Astrocyte (in vitro differentiated cells and primary cell): ENCODE data around the gene BABAM1.

Source experiments
- EZH2 ChIP-seq: IDR thresholded peaks from 2 replicates; pipeline ENCODE4 v1.6.1; 2012; ENCODE audit warnings: mild to moderate bottlenecking, low read length, inconsistent platforms; ENCODE audit not compliant: insufficient read depth
- TF ChIP-seq, protein P1 (sequence below): IDR thresholded peaks from 2 replicates; pipeline ENCODE4 v1.5.1; 2011; ENCODE audit warnings: low read depth, mild to moderate bottlenecking, inconsistent platforms, low read length, moderate library complexity; ENCODE audit not compliant: insufficient read depth

DNA sequence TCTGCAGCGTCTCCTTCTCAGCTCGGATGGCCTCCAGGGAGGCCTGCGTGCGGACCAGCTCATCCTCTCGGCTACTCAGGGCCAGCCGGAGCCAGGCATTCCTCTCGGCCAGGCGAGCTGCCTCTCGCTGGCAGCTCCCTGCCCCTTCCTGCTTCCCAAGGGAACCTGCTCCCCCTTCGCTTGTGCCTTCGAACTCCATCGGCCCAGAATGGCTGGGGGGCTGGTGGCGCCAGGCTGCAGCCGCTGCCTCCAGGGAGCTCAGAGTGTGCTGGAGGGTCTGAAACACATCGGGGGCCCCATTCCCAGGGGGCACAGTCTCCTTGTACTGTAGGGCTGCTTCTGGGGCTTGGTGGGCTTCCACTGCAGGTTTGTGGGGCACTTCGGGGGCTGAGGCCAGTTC lies 4.7 kb upstream of the BABAM1 start:
- TF ChIP-seq, protein P1, sequence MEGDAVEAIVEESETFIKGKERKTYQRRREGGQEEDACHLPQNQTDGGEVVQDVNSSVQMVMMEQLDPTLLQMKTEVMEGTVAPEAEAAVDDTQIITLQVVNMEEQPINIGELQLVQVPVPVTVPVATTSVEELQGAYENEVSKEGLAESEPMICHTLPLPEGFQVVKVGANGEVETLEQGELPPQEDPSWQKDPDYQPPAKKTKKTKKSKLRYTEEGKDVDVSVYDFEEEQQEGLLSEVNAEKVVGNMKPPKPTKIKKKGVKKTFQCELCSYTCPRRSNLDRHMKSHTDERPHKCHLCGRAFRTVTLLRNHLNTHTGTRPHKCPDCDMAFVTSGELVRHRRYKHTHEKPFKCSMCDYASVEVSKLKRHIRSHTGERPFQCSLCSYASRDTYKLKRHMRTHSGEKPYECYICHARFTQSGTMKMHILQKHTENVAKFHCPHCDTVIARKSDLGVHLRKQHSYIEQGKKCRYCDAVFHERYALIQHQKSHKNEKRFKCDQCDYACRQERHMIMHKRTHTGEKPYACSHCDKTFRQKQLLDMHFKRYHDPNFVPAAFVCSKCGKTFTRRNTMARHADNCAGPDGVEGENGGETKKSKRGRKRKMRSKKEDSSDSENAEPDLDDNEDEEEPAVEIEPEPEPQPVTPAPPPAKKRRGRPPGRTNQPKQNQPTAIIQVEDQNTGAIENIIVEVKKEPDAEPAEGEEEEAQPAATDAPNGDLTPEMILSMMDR: no peak
- no peak for TF ChIP-seq EZH2
